Measurements from ENCODE around the gene TSR3.

DNA sequence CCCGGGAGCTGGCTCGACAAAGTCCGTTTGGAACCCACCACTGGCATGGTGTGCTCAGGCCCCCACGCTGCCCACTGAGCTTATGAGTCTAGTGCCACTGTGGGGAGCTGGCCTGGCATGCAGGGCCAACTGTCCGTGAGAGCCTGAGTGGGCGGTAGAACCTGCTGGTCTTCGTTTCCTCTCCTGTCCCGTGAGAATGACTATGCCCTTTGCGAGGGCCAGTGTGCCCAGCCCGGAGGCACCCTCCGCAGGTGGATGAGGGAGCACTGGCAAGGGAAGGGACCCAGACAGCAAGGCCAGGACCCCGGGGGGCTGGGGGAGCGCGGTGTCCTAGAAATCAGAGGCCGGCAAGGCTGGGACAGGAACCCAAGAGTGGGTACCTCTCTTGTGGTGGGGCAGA lies 15.1 kb downstream of the TSR3 start:
- TF ChIP-seq, protein P1, sequence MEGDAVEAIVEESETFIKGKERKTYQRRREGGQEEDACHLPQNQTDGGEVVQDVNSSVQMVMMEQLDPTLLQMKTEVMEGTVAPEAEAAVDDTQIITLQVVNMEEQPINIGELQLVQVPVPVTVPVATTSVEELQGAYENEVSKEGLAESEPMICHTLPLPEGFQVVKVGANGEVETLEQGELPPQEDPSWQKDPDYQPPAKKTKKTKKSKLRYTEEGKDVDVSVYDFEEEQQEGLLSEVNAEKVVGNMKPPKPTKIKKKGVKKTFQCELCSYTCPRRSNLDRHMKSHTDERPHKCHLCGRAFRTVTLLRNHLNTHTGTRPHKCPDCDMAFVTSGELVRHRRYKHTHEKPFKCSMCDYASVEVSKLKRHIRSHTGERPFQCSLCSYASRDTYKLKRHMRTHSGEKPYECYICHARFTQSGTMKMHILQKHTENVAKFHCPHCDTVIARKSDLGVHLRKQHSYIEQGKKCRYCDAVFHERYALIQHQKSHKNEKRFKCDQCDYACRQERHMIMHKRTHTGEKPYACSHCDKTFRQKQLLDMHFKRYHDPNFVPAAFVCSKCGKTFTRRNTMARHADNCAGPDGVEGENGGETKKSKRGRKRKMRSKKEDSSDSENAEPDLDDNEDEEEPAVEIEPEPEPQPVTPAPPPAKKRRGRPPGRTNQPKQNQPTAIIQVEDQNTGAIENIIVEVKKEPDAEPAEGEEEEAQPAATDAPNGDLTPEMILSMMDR (IDR thresholded peaks at IDR 0.05) = no peak
- TF ChIP-seq EP300 (IDR thresholded peaks at IDR 0.05) (no peak), POLR2A (IDR thresholded peaks at IDR 0.05; ENCODE audit: low read depth) (no peak), POLR2AphosphoS5 (IDR thresholded peaks at IDR 0.05) (no peak)
